Urinary bladder (tissue), 4 donors: Measurements from ENCODE around the gene ASPN. TPM values are rescaled to one million over a fixed set of nuclear protein-coding genes. Genes with fewer than 3 reads are reported as not detected.

Source experiments
- DNase-seq: peaks from one replicate; pipeline ENCODE4 v3.0.0-alpha.2; 2015; ENCODE audit errors: extremely low spot score
- H3K27ac ChIP-seq: one replicate; pipeline ENCODE4 v1.5.1; 2013; ENCODE audit warnings: low read depth, mild to moderate bottlenecking, moderate library complexity
- H3K36me3 ChIP-seq: one replicate; pipeline ENCODE4 v1.6.1; 2013; ENCODE audit warnings: mild to moderate bottlenecking, moderate library complexity; ENCODE audit not compliant: insufficient read depth
- H3K4me1 ChIP-seq: one replicate; pipeline ENCODE4 v1.6.1; 2013; ENCODE audit warnings: mild to moderate bottlenecking, moderate library complexity; ENCODE audit not compliant: insufficient read depth
- H3K4me3 ChIP-seq: one replicate; pipeline ENCODE4 v1.5.1; 2013; ENCODE audit warnings: low read depth, low read length
- WGBS: extraction: QIAGEN DNeasy Blood & Tissue Kit; methylation state at CpG from one replicate; pipeline ENCODE4 v1.1.7; 2013; 5-methylcytosine and 5-hydroxymethylcytosine counted together
- polyA plus RNA-seq: library from polyadenylated mRNA; stranded (reverse); fragments of 200-250 nt; gene quantifications from one replicate; pipeline ENCODE4 v1.2.3, GENCODE V29; 2013
- small RNA-seq: library from RNA; depleted of rRNA; stranded (forward); fragments of <200 nt; gene quantifications from one replicate; pipeline ENCODE3, GENCODE V24; 2014
- total RNA-seq: library from RNA; depleted of rRNA; stranded (reverse); fragments of >200 nt; gene quantifications from one replicate; pipeline ENCODE4 v1.2.3, GENCODE V29; 2014
- donor health status: healthy with polysubstance abuse.
- donor health status: healthy.

The ASPN gene
- total and polyA plus RNA-seq, 2 donors, result 7.6 to 298 TPM

- Histone ChIP-seq H3K36me3 (no peaks in the 10 kb centered on the region), H3K4me1 (no peaks in the 10 kb centered on the region), H3K4me3 (no peak overlapping the region), H3K27ac (no peak overlapping the region)
- no peak for DNase-seq
- 96% methylated on average over 2 of the region's 2 CpGs for WGBS
Observed at GRCh38 chr9:92407818-92408217, 74.5 kb downstream of the ASPN start.

- Histone ChIP-seq H3K36me3 (no peaks in the 10 kb centered on the region), H3K4me3 (no peak overlapping the region), H3K27ac (no peak overlapping the region), H3K4me1 (no peaks in the 10 kb centered on the region)
- no peak for DNase-seq
- WGBS, result 22% methylated on average over 3 of the region's 3 CpGs
Observed at GRCh38 chr9:92406477-92406876, 75.8 kb downstream of the ASPN start.

Small RNA genes lying within 50 kb of the gene (small RNA-seq; reads per million reads assigned to genes)
- not detected for gene MIR4670

Other genes with a start within 250 kb of the ASPN start
- 182 TPM for gene IARS1, start 188.8 kb downstream of the ASPN start, total RNA-seq
- gene IARS1, start 188.8 kb downstream of the ASPN start, polyA plus RNA-seq, result 33.3 TPM
- 46.3 TPM for gene NOL8, start 157.2 kb downstream of the ASPN start, total RNA-seq
- 17.2 TPM for gene NOL8, start 157.2 kb downstream of the ASPN start, polyA plus RNA-seq
- gene CENPP, start 156.6 kb downstream of the ASPN start, total RNA-seq, result 20.9 TPM
- gene CENPP, start 156.6 kb downstream of the ASPN start, polyA plus RNA-seq, result 2.7 TPM
- gene OGN, start 77.9 kb downstream of the ASPN start, total RNA-seq, result 822 TPM
- 19.5 TPM for gene OGN, start 77.9 kb downstream of the ASPN start, polyA plus RNA-seq
- gene OMD, start 58.0 kb downstream of the ASPN start, total RNA-seq, result 20.5 TPM
- gene OMD, start 58.0 kb downstream of the ASPN start, polyA plus RNA-seq, result 15.3 TPM
- gene ECM2, start 53.5 kb upstream of the ASPN start, total RNA-seq, result 64.1 TPM
- gene ECM2, start 53.5 kb upstream of the ASPN start, polyA plus RNA-seq, result 7.1 TPM
- gene IPPK, start 187.6 kb upstream of the ASPN start, total RNA-seq, result 10.1 TPM
- 5.3 TPM for gene IPPK, start 187.6 kb upstream of the ASPN start, polyA plus RNA-seq